ENCODE results near the gene SPOUT1.

DNA sequence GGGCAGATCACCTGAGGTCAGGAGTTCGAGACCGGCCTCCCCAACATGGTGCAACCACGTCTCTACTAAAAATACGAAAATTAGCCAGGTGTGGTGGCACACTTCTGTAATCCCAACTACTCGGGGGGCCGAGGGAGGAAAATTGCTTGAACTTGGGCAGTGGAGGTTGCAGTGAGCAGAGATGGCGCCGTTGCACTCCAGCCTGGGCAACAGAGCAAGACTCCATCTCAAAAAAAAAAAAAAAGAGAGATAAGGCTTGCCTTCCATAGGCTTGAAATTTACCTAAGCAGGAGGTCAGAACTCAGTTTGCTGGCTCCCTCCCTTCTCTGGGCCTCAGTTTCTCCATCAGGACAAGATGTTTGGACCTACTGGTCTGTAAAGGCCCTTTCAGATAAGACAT lies 1.3 kb downstream of the SPOUT1 start:
- TF ChIP-seq CTCF (IDR thresholded peaks at IDR 0.05; ENCODE audit: insufficient read depth, low read depth, low read length) (no peak), EZH2 (IDR thresholded peaks at IDR 0.05; ENCODE audit: insufficient read depth, low read length) (no peak)

All from astrocyte (in vitro differentiated cells and primary cell).